ENCODE results near the gene LARGE1. TPM values are rescaled to one million over a fixed set of nuclear protein-coding genes. Genes with fewer than 3 reads are reported as not detected.

LARGE1 gene
- total and polyA plus RNA-seq, 2 of the 13 experiments (the other 11 are each of a cell fraction or from before 2014, with no cell fraction given), result 8.4 to 11.0 TPM

- H2AFZ ChIP-seq (ENCODE audit: low read length), result no peak overlapping the region
- POLR2A ChIA-PET, result no interaction called here
- H3K27ac ChIP-seq (ENCODE audit: extremely low read length, insufficient read depth, low read length), result no peak overlapping the region
- CTCF ChIA-PET (ENCODE audit: low intra/inter-chr PET ratio, low total read pairs), result no interaction called here
- no peaks in the 10 kb centered on the region for H4K20me1 ChIP-seq (ENCODE audit: insufficient read depth, low read length)
- DNase-seq (ENCODE audit: low spot score), result no peak
- intact Hi-C loops (cut with micrococcal nuclease; ENCODE audit: unreplicated experiment), result no loop called here
- H3K27me3 ChIP-seq (ENCODE audit: control insufficient read depth in 1 of 2, insufficient read depth in 2 of 2, low read length in 2 of 2), result no peaks in the 10 kb centered on the region
- H3K9ac ChIP-seq (ENCODE audit: insufficient read depth, low read depth, low read length), result no peak overlapping the region
- no peak overlapping the region for H3K4me2 ChIP-seq (ENCODE audit: low read depth, low read length)
- H3K4me1 ChIP-seq (ENCODE audit: insufficient read depth, low read length), result peaks cover 6% of the 10 kb centered on the region
- H3K36me3 ChIP-seq (replicated peaks in 1 of 2; ENCODE audit: control insufficient read depth in 1 of 2, insufficient read depth in 2 of 2, low read length in 2 of 2), result no peaks in the 10 kb centered on the region
- in situ Hi-C loops (cut with HindIII; ENCODE audit: extremely low pct_ligation_motif_present, low pct_unique_long_range_greater_than_20kb), result no loop called here
- no peak for FAIRE-seq
- ATAC-seq, result no peak
- no peaks in the 10 kb centered on the region for H3K79me2 ChIP-seq (ENCODE audit: insufficient read depth, low read length)
- 68% methylated on average over 7 of the region's 7 CpGs for WGBS (ENCODE audit: low lambda C conversion rate)
- TF ChIP-seq ZBTB34 (CRISPR knock-in tag; IDR thresholded peaks at IDR 0.05) (no peak), NCOA5 (CRISPR knock-in tag; IDR thresholded peaks at IDR 0.05) (no peak), KLF11 (CRISPR knock-in tag; IDR thresholded peaks at IDR 0.05) (no peak), SMARCE1 (IDR thresholded peaks at IDR 0.05; ENCODE audit: borderline replicate concordance) (no peak), MBNL3 (CRISPR knock-in tag; conservative IDR thresholded peaks at IDR 0.05) (no peak), YEATS4 (CRISPR knock-in tag; IDR thresholded peaks at IDR 0.05; ENCODE audit: borderline replicate concordance) (no peak), ZNF343 (CRISPR knock-in tag; IDR thresholded peaks at IDR 0.05) (no peak), HOXA9 (CRISPR knock-in tag; IDR thresholded peaks at IDR 0.05; ENCODE audit: borderline replicate concordance) (no peak), ZNF883 (CRISPR knock-in tag; IDR thresholded peaks at IDR 0.05; ENCODE audit: not compliant biosample characterization) (no peak), FOXO1 (CRISPR knock-in tag; IDR thresholded peaks at IDR 0.05) (no peak), ZMYM2 (CRISPR knock-in tag; IDR thresholded peaks at IDR 0.05) (no peak), ARNT2 (CRISPR knock-in tag; IDR thresholded peaks at IDR 0.05; ENCODE audit: low read depth) (no peak), XBP1 (CRISPR knock-in tag; IDR thresholded peaks at IDR 0.05) (no peak), ZNF275 (CRISPR knock-in tag; IDR thresholded peaks at IDR 0.05; ENCODE audit: borderline replicate concordance) (no peak), SKI (IDR thresholded peaks at IDR 0.05; ENCODE audit: partially characterized antibody) (no peak)
- no peak overlapping the region for H3K4me3 ChIP-seq (replicated peaks in 1 of 3; ENCODE audit: insufficient read depth in 1 of 3, low read depth in 2 of 3, low read length in 3 of 3)
- no TSS peak for BruUV-seq (replicated peaks)
- no peaks in the 10 kb centered on the region for H3K9me3 ChIP-seq (ENCODE audit: low read length)
Observed at GRCh38 chr22:33874206-33874605, 46.1 kb downstream of the LARGE1 start.
